GM18868 (cell line): ENCODE data around the gene RNF4.
"Not testable (repeated sequence)": the region's sequence is repeated elsewhere in the genome, so short reads cannot be mapped to it uniquely, and the experiment has no call there.

ENCODE experiments used
- ATAC-seq: cut with Tn5 transposase; IDR thresholded peaks from one replicate; pipeline ENCODE4 v1.9.1; 2021; ENCODE audit warnings: mild to moderate bottlenecking, moderate library complexity; ENCODE audit not compliant: unreplicated experiment

Gene RNF4

DNA sequence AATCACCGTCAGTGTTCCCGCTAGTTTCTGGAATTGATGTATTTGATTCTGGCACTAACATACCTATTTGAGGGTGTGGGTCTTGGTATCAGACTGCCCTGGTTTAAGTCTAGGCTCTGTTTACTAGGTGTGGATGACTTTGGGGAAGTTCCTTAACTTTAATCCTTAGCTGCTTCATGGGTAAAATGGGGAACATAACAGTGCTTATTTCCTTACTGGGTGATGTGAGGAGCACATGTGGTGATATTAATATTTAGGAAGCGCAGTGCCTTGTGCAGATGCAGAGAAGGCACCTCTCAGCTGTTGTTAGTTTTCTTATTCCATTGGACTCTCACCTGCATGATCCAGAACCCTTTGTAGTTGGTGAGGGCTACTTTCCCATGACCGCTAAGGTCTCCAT is 17.1 kb downstream of the RNF4 start:
- no peak for ATAC-seq

DNA sequence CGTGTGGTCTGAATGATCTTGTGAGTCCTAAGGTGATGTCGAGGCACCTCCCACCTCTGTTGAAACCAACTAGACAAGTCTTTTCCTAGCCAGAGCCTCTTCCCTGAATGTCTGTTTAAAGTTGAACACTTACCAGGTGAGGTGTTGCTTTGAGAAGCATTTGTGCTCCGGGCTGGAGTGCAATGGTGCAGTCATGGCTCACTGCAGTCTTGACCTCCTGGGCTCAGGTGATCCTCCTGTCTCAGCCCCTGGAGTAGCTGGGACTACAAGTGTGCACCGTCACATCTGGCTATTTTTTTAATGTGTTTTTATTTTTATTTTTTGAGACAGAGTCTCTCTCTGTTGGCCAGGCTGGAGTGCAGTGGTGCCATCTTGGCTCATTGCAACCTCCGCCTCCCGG is 18.1 kb downstream of the RNF4 start:
- ATAC-seq: no peak

DNA sequence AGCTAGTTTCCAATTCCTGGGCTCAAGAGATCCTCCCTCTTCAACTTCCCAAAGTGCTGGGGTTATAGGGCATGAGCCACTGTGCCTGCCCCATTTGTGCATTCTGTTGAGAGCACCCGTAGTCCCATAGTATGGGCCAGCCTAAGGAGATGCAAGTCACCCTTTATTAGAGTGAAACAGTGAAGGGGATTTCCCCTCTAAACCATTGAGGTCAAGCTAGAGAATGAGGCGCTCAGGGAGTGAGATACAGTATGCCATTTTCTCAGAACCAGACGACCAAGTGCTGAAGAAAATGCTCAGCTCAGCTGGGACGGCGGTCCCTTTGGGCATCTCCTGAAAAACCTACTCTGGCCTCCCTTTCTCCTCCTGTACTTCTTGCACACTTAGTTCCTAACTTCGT is 18.7 kb downstream of the RNF4 start:
- ATAC-seq: peak; percentile 60

DNA sequence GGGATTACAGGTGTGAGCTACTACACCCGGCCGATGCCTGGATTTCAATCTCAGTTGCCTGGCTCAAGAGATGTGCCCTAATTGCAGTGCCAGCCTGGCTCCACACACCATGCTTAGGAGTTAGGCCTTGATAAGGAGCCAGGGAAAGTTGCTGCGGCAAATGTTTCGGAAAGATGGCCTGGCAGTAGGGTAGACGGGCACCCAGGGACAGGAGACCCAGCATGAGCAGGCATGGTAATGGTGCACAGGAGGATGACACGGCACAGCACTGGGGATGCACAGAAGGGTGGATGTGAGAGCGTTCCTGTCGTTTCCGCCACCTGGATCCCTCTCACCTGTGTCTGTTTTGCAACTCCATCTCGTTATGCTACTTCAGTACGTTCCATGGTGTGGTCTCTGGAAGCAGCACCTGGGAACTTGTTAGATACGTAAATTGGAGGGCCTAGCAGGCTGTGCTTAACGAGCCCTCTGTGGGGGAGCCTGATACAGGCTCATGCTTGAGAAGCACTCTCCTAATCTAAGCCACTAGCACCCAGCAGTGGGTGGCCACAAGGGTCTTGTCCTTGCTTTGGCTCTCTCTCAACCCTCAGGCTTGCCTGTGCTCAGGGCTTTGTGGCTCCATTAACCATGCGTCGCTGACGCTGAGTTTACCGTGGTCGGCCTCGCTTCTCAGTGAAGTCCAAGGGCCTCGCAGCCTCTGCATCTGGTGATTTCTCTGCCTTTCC is 20.3 kb downstream of the RNF4 start:
- ATAC-seq: no peak

DNA sequence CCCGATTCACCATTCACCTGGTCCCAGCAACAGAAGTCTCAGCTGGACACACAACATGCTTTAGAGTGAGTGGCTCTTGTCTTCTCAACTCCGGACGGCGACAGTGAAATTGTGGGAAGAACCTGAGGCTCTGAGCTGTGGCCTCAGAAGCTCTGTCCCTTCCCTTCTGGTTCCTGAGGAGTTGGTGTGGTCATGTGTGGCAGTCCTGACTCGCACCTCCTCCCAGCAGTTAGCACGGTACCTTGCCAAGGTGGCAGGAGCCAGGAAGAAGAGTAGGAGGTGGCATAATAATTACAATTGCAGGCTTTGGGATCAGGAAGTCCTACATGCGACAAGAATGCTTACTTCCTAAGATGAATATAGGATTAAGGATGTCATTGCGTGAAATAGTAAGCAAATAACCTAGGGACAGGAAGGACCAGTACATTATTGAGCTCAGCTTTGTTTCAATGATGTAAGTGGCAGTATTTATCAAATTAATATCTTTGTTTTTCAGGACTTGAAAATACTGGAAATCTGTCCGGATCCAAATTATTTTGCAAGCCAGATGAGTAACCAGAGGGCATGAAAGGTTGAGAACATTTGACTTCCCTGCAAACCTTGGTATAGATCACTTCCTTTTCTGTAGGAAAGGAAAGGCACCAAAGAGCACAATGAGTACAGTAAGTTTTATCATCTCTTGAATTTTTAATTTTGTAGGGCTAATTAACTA is 21.1 kb downstream of the RNF4 start:
- no peak for ATAC-seq

DNA sequence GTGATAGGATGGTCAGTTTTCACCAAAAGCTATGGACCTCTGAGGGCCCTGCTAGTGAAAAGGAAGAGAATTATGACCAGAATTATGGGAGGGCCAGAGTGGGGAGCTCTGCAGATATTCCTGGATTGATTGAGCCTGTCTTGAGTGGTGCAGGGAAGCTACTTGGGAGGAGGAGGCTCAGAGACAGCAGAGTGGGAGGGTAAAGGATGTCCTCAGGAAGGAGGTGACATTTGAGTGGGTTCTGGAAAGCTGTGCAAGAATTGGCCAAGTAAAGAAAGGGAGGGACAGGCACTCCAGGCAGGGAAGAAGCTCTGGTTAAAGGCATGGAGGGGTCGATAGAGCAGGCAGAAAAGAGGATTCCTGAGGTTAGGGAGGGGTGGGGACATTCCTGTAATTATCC is 24.1 kb downstream of the RNF4 start:
- ATAC-seq: no peak

DNA sequence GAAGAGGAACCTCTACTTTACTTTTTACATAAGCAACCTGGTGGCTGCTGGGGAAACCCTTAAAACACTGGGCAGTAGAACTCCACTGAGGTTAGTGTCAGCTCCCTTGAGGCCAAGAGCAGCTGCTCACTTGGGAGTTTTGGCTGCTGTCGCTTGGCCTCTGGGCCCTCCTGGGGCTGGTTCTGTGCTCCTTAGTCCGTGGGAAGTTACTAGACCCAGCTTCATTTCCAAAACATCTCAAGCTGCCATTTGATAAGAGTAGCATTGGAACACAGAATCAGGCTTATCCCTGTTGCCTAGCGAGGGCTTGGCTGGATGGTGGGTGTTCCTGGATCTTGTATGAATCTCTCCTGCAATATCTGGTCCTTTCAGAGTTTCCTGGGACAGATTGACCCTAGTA is 26.1 kb downstream of the RNF4 start:
- ATAC-seq: no peak

DNA sequence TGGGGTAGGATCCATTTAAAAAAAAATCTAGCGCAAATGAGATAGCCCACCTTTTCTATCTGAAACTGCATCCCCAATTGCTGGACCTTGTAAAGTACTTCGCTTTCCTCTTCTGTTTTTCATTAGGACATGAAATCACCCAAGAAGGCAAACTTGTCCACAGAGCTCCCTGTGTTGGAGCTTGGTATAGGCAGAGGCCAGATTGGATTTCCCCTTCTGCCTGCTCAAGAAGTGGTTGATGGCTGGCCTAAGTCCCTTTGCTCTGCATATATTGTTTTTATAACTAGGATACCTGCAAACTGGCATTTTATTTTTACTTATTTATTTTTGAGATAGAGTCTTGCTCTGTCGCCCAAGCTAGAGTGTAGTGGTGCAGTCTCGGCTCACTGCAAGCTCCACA is 28.4 kb downstream of the RNF4 start:
- no peak for ATAC-seq

DNA sequence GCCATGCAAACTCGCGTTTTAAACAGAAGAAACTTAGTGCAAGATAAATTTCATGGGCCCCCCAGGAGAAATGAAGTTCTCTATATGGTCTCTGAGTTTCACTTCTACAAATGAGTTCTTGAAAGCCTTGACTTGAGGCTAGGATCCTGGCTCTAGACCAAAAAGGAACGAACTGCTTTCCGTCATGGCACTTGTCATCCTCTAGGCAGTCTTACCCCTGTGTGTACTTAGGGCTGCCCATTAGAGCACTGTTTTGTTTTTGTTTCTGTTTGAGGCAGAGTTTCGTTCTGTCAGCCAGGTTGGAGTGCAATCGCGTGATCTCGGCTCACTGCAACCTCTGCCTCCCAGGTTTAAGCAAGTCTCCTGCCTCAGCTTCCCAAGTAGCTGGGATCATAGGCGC is 29.0 kb downstream of the RNF4 start:
- ATAC-seq: peak; percentile 97

DNA sequence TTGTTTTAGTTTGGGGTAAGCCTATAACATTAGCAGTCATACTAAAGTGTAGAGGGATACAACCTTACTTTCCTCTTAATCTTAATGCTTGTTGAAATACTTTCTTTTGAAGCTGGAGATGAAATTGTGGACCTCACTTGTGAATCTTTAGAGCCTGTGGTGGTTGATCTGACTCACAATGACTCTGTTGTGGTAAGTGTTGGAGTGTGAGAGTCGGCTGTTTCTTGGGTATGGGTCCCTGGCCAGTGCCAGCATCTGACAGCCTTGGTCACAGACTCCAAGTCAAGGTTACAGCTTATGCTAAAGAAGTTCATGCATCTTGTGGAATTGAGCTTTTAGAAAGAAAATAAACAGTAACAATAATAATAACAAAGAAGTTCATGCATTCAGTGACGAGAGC is 31.6 kb downstream of the RNF4 start:
- no peak for ATAC-seq

DNA sequence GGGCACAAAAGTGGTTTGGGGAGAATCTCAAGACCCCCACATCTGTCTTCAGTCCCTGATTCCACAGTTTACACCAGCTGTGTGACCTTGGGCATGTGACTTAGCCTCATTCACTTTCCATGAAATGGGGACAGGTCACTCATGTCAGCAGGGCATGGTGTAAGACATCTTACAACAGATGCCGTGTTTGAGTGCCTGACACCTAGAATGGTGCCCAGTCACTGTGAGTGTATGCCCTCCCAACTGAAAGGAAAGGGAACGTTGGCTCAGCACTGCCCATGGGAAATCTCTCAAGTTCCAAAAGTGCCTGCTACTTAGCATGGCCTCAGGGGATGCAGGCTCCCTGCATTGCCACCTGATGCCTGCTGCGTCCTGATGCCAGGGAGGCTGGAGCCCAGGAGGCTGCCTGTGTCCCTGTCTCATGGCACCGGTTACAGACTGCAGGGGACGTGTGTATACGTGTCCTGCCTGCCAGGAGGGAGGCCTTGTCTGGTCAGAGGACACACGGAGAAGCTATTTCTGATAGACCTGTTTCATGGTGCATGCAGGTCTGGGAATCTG is 32.2 kb downstream of the RNF4 start:
- ATAC-seq: no peak

DNA sequence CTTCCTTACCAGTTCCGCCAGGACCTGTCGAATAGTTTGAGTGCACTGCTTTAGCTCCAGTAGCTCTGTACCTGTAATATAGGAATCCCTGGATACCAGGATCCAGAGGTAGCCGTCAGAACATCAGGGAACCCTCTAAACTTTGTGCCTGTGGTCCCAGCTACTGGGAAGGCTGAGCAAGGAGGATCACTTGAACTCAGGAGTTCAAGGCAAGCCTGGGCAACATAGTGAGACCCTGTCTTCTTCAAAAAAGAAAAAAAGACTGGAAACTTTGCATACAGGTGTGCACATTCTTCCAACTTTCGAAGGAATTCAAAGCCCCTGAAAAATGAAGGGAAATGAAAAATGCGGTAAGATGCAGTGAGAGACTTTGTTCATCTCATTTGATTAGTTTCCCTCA is 34.9 kb downstream of the RNF4 start:
- no peak for ATAC-seq

DNA sequence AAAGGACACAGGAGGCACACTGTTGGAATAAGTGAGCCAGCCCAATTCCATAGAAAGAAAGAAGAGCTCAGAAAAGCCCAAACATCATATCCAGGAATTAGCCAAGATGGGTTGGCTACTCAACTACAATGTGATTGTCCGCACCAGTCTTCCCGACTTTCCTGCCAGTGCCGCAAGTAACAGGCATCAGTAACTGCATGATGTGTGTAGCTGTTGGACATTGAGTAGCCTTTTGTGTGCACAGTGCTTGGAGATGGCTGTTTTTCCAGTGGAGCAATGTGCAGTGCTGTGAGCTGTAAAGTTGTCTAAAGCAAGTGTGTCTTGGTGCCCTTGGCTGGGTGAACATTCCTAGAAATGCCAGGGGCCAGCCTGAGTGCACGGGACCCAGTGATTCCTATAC is 38.4 kb downstream of the RNF4 start:
- ATAC-seq: no peak

DNA sequence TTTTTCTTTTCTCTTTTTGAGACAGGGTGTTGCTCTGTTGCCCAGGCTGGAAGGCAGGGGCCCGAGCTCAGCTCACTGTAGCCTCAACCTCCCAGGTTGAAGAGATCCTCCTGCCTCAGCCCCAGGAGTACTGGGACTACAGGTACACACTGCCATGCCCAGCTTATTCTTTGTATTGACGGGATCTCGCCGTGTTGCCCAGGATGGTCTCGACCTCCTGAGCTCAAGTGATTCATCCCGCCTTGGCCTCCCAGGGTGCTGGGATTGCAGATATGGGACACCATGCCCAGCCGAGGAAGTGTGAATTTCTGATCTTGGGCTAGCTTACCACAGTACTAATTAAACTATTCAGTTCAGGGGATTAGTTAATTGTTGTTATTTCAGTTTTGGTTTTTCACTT is 38.9 kb downstream of the RNF4 start:
- no peak for ATAC-seq

DNA sequence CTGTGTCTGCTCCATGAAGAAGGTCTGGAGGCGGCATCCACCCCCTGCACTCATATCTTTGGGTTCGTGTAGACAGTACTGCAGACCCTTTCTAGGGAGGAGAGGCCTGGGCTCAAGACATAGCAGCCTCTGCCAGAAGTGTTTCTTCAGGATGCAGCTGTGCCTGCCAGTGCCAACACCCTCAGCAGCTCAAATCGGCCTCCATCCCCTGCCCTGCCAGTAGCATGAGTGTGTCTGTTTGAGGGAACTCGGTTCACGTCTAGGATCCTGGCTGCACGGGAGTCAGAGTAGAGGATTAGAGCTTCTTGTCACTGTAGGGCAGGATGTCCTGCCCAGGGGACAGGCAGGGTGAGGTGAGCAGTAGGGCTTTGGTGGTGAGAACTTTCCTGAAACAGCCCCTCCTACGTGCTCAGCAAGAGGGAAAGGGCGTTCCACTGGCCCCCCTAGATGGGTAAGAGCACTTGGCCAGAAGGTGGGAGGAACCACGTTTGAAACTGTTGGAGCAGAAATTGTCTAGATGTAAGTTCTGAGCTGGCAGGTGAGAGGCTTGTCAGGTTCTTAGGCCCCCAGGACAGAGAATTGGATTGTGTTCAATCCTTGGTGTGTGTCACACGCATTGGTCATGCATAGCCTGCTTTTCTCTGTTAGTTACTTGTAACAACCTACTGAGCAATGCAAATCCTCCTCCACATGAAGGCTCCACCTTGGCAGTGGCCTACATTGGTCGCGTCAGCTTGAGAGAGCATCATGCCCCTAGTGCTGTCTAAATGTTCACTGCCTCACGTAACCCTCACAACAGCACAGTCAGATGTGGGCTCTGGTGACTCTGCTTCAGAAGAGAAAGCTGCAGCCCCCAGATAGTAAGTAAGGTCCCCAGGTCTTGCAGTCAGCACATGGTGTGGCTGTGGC is 41.7 kb downstream of the RNF4 start:
- no peak for ATAC-seq

DNA sequence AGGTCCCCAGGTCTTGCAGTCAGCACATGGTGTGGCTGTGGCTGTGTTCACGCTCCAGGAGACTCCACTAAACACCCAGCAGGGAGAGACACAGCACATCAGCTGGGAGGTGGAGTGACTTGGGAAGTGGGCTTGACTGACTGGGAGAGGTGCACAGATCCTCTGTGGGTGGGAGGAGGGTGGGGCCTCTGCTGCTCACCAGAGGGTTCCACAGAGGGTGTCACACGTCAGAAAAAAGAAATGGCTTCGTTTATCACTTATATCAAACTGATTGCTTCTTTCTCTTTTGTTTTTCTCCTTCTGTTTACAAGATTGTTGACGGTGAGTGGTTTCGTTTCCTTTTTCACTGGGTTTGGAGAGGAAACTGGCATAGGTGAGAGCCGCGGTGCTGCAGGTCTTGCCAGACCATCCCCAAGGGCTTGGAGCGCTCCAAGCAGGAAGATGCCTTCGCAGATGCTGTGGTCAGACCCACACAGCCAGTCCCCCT is 42.8 kb downstream of the RNF4 start:
- ATAC-seq: no peak

DNA sequence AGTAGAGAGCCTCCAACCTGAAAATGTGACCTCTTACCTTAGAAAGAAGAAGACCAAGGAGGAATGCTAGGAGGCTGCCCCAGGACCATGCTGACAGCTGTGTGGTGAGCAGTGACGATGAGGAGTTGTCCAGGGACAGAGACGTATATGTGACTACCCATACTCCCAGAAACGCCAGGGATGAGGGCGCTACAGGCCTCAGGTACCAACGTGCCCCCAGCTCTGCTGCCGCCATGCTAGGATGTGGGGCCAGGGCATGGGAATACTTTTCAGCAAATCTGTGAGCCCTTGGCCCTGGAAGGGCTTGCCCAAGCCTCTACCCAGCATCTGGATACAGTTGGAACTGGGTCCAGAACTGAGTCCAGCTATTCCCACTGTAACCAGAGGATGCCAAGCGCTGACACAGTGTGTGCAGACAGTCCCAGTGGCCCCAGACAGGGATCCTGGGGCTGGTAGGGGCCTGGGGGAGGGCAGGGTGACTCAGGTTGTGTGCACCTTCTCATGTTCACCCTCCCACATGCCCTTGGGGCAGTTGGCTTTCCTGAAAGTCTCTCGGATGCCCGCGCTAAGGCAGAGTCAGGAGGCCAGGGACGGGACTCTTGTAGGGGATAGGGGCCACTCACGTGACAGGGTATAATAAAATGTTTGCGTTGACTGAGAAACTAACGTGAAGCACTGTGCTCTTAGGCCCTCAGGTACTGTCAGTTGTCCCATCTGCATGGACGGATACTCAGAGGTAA is 43.7 kb downstream of the RNF4 start:
- no peak for ATAC-seq

DNA sequence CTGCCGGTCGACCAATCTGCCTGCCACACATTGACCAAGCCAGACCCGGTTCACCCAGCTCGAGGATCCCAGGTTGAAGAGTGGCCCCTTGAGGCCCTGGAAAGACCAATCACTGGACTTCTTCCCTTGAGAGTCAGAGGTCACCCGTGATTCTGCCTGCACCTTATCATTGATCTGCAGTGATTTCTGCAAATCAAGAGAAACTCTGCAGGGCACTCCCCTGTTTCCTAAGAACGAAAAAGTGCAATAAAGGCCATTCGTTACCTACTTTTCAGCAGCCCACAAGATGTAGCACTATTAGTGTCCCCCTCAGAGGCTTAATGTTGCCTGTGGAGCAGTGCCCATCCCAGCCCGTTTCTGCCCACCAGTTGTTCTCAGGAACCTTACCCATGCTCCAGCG is 45.3 kb downstream of the RNF4 start:
- not testable (repeated sequence) for ATAC-seq

DNA sequence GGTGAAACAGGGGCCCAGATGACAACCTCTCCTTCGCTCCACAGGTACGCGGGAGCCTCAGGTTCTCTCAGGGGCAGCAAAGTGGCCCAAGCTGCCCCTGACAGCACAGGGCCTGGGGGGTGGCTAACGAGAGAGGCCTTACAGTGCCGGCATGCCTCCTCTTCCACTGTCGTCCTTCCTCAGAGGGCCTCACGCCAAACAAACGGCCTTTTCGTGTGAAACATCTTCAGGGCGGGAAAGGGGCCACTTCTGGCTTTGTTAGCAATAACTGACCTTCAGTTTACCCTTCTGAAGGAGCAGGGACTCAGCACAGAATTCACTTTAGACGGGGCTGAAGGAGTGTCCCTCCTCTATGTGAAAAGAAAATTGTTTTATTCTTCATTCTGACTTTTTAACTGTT is 46.0 kb downstream of the RNF4 start:
- not testable (repeated sequence) for ATAC-seq

DNA sequence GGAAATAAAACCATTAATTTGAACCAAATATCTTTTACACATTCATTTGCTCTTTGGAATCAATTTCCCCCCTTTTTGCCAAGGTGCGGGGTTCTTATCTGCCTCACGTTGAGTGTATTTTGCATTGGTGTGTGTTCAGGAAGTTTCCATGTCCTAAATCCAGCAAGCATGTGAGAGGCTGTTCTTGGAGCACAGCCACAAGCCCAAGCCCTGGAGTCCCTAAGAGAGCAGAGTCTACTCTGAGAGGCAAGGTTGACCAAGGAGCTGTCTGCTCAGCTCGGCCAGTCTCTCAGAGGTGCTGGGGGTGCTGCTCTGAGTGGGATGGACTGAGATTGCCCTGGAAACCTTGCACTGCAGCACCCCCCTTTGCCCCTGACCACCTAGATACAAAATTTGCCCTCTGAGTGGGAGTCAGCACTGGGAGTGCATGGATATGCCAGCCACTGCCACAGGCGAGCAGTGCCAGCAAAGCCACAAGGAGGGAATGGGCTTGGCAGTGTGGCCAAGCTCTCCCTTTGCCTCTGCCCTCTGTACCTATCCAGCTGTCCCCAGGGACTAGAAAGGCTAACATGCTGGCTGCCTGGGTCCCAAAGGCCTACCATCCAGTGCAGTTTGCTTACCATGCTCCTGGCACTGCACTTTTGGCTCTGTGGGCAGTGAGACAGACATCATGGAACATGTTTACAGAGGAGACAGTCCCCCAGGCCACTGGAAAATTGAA is 47.1 kb downstream of the RNF4 start:
- no peak for ATAC-seq
